ENCODE results near the gene ERC2. TPM values are rescaled to one million over a fixed set of nuclear protein-coding genes. Genes with fewer than 3 reads are reported as not detected.

ERC2 gene
- total RNA-seq, 1 donor from 2014 or later = 32.5 TPM

GRCh38 chr3:55789516-55789915 is 678.8 kb downstream of the ERC2 start:
- no peak for DNase-seq (ENCODE audit: low spot score, unreplicated experiment)
- Mint-ChIP-seq H3K27me3 (no peaks in the 10 kb centered on the region), H3K27ac (no peak overlapping the region), H3K4me3 (ENCODE audit: low read depth) (no peak overlapping the region), H3K9me3 (ENCODE audit: low read depth) (no peaks in the 10 kb centered on the region), H3K36me3 (ENCODE audit: insufficient read depth) (no peaks in the 10 kb centered on the region), H3K4me1 (ENCODE audit: low read depth) (peaks cover 7% of the 10 kb centered on the region)
- TF ChIP-seq CTCF (IDR thresholded peaks at IDR 0.05; ENCODE audit: unreplicated experiment) = no peak

GRCh38 chr3:55782807-55783206 is 685.5 kb downstream of the ERC2 start:
- Mint-ChIP-seq H3K27me3 (no peaks in the 10 kb centered on the region), H3K9me3 (ENCODE audit: low read depth) (peaks cover 3% of the 10 kb centered on the region), H3K4me1 (ENCODE audit: low read depth) (peaks cover 7% of the 10 kb centered on the region), H3K4me3 (ENCODE audit: low read depth) (no peak overlapping the region), H3K36me3 (ENCODE audit: insufficient read depth) (no peaks in the 10 kb centered on the region), H3K27ac (no peak overlapping the region)
- TF ChIP-seq CTCF (IDR thresholded peaks at IDR 0.05; ENCODE audit: unreplicated experiment) = no peak
- no peak for DNase-seq (ENCODE audit: low spot score, unreplicated experiment)

GRCh38 chr3:55782351-55782750 is 685.9 kb downstream of the ERC2 start:
- no peak for DNase-seq (ENCODE audit: low spot score, unreplicated experiment)
- H3K36me3 Mint-ChIP-seq (ENCODE audit: insufficient read depth) = no peaks in the 10 kb centered on the region
- no peak overlapping the region for H3K27ac Mint-ChIP-seq
- no peaks in the 10 kb centered on the region for H3K27me3 Mint-ChIP-seq
- H3K4me1 Mint-ChIP-seq (ENCODE audit: low read depth) = peaks cover 7% of the 10 kb centered on the region
- no peak for TF ChIP-seq CTCF (IDR thresholded peaks at IDR 0.05; ENCODE audit: unreplicated experiment)
- peaks cover 3% of the 10 kb centered on the region for H3K9me3 Mint-ChIP-seq (ENCODE audit: low read depth)
- H3K4me3 Mint-ChIP-seq (ENCODE audit: low read depth) = no peak overlapping the region

- no peak for TF ChIP-seq CTCF (IDR thresholded peaks at IDR 0.05; ENCODE audit: unreplicated experiment)
- H3K36me3 Mint-ChIP-seq (ENCODE audit: insufficient read depth) = no peaks in the 10 kb centered on the region
- no peak overlapping the region for H3K27ac Mint-ChIP-seq
- H3K27me3 Mint-ChIP-seq = no peaks in the 10 kb centered on the region
- H3K4me3 Mint-ChIP-seq (ENCODE audit: low read depth) = no peak overlapping the region
- H3K4me1 Mint-ChIP-seq (ENCODE audit: low read depth) = peaks cover 7% of the 10 kb centered on the region
- peaks cover 3% of the 10 kb centered on the region for H3K9me3 Mint-ChIP-seq (ENCODE audit: low read depth)
- DNase-seq (ENCODE audit: low spot score, unreplicated experiment) = no peak
Observed at GRCh38 chr3:55780913-55781312, 687.4 kb downstream of the ERC2 start.

GRCh38 chr3:55779543-55779942 is 688.7 kb downstream of the ERC2 start:
- no peak for DNase-seq (ENCODE audit: low spot score, unreplicated experiment)
- Mint-ChIP-seq H3K4me3 (ENCODE audit: low read depth) (no peak overlapping the region), H3K9me3 (ENCODE audit: low read depth) (peaks cover 3% of the 10 kb centered on the region), H3K36me3 (ENCODE audit: insufficient read depth) (no peaks in the 10 kb centered on the region), H3K27ac (no peak overlapping the region), H3K27me3 (no peaks in the 10 kb centered on the region), H3K4me1 (ENCODE audit: low read depth) (peaks cover 7% of the 10 kb centered on the region)
- no peak for TF ChIP-seq CTCF (IDR thresholded peaks at IDR 0.05; ENCODE audit: unreplicated experiment)
